HUDEP-2 (cell line): Measurements from ENCODE around the gene CDK5RAP2.

Experiments used
- DNase-seq, 76 experiments: peaks; one replicate each; lab custom pipeline; 2025; ENCODE audit not compliant: unreplicated experiment in 76 of 76; lab: John Stamatoyannopoulos, UW

CDK5RAP2 gene

DNA sequence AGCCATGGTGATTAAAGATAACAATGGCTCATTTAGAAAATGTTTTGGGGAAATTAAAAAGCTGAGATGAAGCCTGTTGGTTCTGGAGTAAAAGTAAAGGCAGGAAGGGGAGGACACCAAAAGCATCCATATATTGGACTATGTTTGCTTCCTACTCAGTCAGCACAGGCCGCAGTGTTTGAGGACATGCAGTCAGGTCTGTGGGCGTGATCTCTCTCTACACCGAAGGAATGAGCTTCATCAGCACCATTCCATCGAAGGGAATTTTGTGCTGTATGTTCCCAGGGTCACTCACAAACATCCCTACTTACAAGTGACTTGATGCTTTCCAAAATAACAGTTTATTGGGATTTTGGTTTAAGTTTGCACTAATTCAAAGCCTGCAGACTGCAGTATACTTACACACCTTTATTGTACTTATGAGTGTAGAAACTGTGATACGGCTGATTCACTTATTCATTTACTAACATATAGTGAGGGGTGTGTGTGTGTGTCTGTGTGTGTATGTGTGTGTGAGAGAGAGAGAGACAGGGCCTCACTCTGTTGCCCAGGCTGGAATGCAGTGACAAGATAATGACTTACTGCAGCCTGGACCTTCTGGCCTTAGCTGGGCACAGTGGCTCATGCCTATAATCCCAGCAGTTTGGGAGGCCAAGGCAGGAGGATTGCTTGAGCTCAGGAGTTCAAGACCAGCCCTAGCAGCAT is 13.4 kb upstream of the CDK5RAP2 start:
- no peak for DNase-seq

DNA sequence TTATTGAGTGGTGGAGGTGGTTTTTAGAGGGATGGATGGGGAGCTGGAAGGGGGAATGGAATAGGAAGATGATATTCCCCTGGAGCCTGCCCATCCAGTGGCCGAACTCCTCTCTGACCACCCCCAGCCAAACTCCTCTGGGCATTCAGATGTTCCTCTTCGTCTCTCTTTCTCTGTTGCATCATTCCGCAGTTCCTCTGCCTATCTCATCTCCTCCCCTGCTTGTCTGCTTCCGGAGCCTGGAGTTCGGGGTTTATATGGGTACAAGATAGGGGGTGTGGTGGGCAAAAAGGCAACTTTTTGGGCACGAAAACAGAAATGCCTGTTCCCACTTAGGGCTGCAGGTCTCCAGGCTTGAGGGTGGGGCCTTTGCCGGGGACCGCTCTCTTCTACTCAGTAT is 12.2 kb upstream of the CDK5RAP2 start:
- no peak for DNase-seq

DNA sequence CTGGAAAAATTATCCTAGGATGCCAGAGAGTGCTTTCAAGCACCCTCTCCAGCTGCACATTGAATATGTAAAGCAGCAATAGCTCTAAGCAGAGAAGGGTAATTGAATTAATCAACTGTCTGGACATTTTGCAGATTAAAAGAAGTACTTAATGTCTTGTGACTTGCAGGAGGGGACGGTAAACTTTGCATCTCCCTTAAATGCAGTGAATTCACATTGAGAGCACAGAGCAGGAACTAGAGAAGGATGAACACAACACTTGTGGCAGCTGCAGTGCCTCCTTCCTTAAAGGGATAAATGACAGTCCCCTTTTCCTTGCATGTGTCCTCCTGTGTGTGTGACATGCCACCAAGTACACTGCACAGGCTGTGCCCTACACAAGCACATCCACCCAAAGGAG is 7.4 kb upstream of the CDK5RAP2 start:
- no peak for DNase-seq

DNA sequence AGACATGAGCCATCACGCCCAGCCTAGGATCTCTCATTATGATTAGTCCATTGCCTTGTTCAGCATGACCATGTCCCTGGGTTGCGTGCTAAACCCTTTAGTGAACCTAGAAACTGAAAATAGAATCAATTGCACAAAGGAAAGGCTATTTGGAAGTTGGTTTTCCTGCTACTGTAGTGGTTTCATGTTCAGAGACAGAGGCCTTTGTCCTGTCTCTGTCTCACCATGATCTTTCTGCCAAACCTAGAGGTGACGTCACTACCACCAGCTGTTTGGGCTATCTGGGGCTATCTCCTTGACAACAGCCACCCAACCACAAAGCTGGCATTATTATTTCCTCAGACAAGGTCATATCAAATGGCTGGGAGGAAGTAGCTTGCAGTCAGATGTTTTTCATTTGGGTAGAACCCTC is 4.0 kb upstream of the CDK5RAP2 start:
- DNase-seq: peak in 73 of 76 experiments; percentile 7 to 84 (median 58)

DNA sequence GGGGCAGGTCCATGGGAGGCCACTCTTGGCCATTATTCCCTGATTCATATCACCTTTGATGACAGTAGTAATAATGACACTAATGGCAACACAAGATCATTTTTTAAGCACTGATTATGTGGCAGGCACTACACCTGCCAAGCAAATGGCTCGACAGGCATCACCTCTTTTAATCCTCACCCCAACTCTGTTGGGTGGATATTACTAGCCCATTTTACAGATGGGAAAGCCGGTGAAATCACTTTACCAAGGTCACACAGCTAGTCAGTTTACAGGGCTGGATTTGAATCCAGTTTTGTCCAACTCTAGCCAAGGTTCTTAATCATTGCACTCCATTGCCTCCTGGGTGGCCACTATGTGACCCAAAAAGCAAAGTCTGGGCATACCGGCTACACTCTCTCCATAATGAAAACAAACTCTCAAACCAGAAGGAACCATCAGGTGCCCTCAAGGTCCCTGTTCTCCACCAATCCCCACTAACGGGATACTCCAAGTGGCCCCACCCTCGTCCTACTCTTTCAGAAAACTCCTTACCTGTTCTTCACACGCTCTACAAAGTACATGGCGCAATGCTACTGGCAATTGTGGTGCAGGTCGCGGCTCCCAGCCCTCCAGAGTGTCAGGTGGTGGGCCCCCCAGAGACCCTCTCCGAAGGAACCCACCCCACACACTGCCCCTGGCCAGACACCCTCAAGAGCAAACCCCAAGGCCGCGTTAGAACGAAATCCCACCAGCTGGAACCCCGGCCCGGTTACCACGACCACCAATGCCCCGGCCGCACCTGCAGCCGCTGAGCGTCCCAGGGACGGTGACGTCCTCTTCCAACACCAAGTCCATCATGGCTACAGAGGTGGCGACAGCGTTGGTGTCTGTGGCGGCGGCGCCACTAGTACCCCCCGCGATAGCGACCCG is 572 bp downstream of the CDK5RAP2 start:
- DNase-seq: peak in 6 of 76 experiments; percentile 1 to 35 (median 16)

DNA sequence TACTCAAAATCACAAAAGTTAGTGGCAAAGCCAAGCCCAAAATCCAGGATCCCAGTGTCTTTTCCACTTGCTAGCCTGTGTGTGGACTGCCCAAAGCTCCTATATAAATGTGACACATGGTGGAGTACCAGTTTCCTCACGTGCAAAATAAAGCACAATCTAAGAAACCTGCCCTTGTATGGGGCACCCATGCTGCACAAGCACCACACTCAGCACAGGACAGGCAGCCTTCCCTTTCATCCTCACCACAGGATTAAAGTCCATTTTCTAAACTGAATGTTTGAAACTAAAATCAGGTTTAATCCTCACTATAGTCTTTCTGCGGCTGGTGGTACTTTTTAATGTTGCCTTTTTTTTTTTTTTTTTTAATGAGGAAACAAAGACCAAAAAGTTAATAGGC is 5.5 kb downstream of the CDK5RAP2 start:
- no peak for DNase-seq

DNA sequence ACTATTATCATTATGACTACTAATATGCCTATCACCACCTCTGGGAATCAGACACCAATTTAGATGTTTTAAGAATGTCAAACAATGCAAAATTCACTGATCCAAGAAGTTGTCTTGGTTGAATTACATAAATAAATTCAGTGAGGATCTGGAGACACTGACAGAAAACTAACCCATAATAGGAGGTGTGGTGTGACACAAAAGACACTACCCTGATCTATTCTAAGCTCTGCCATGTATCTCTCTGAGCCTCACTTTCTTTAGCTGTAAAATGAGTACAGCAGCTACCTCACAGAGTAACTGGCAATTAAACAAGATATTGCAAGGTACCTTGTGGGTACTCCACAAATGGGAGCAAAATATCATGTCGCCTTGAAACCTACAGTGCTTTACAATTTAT is 7.5 kb downstream of the CDK5RAP2 start:
- no peak for DNase-seq

DNA sequence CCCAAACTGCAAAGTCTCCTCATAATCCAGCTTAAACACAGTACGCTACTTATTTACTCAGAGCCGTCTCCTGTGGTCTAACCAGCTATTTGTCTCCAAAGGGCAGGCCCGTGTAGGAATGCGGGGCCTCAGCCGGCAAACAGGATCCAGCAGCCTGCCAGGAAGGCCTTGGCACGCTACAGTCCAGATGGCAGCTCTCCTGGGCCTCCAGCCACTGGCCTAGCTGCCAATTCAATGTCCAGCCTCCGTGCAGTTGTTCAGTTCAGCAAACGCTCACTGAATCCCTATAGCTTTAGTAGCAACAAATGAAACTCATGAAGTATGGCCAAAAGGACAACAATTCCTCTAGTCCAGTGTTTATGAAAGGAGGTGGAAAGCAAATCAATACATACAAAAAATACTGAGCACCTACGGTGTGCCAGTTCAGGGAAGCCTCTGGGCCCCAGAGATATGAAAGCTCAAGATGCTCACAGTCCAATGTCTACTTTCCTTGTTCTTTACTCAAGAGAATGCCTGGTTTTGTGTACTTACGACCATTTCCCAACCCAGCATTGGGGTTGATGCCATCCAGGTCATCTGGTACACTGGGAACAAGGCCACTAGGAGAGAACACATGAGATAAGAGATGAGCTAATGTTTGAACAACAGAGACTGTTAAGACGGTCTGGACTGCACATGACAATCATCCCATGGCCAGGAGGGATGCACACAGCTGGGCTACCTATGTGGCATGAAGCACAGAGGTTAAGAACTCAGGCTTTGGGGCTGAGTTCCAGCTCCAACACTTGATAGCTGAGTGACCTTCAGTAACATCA is 8.3 kb downstream of the CDK5RAP2 start:
- DNase-seq: no peak

DNA sequence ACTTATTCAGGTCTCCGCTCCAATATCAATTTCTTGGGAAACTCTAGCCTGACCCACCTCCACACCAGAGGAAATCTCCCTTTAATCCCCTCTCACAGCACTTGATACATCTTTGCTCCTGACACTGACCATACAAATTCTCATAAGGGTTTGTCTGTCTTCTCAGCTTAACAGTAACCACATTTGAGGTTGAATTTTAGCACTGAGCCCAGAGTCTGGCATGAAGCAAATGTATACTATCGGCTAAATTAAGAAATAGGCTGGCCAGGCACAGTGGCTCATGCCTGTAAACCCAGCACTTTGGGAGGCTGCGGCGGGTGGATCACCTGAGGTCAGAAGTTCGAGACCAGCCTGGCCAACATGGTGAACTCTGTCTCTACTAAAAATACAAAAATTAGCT is 9.7 kb downstream of the CDK5RAP2 start:
- DNase-seq: no peak

DNA sequence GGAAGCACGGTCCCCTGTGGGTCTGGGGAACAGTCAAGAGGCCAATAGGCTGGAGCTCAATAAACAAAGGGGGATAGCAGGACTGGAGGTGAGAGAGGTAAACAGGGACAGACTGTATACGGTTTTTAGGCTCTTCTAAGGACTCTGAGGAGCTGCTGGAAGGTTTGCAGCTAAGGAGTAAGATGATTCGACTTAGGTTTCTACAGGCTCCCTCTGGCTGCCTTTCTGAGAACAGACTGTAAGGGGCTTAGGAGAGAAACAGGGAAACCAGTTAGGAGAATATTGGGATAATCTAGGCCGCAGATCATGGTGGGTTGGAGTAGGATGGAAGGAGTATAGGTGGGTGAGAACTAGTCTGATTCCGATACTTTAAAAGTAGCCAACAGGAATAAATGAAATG is 10.4 kb downstream of the CDK5RAP2 start:
- DNase-seq: no peak

DNA sequence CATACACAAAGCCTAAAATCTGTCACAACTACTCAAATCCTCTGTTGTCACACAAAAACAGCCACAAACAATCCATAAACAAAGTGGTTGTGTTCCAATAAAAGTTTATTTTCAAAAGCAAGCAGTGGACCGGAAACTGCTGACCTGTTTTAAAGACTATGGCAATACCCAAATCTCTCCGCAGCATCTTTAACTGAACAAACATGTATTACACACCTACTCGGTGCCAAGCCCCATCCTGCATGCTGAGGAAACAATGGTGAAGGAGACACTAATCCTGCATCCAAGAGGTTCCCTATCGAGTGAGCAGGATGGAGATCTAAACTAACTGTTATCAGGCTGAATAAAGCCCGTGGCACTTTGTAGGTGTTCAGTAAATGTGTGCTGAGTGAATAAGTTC is 11.2 kb downstream of the CDK5RAP2 start:
- DNase-seq: no peak

DNA sequence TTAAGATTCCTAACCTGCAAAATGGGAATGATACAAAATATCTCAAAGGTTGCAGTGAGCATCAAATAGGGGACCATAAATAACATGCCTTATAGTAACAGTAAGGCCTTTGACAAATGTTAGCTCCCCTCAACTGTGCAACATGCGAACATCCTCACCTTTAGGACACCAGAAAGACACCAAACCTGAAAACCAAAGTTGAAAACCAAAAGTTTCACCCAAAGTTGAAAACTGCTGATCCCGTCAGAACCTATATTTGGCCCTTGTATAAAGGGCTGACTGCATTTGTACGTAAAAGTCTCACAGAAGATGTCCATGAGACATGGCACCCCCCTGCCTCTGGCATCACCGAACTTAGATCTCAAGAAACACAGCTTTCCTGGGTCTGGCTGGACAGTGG is 12.1 kb downstream of the CDK5RAP2 start:
- no peak for DNase-seq

DNA sequence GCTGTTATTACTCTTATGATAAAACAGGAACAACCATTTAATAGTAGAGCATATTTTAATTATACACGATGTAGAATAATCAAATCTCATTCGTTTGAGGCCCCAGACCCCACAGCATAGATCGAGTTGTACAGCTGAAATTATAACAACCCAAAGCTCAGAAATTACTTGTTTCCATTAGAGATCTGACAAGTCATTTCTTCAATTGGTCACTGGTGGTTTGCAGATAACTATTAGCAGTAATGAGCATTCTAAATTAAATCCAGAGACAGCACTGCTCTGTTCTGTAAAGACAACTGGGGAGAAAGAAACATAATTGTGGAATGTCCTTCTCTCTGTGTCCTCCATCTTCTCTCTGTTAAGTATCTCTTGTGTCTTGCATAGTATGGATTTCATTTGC is 12.9 kb downstream of the CDK5RAP2 start:
- DNase-seq: no peak

DNA sequence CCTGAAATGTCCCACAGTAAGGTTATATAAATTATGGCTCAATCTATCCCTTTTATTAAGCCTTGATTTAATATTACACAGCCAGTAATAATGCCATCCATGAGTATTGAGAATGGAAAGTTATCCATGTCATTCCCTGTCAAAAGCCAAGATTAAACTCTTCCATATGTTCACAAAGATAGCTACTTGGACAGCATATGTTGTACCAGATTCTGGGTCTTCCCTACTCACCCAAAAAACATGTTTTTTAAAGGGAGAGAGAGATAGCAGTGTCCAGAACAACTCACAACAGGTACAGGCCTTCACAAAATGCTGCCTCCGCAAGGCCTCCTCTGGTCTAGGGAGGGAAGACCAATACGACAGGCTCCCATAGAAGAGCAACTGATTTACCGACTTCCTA is 15.4 kb downstream of the CDK5RAP2 start:
- no peak for DNase-seq

DNA sequence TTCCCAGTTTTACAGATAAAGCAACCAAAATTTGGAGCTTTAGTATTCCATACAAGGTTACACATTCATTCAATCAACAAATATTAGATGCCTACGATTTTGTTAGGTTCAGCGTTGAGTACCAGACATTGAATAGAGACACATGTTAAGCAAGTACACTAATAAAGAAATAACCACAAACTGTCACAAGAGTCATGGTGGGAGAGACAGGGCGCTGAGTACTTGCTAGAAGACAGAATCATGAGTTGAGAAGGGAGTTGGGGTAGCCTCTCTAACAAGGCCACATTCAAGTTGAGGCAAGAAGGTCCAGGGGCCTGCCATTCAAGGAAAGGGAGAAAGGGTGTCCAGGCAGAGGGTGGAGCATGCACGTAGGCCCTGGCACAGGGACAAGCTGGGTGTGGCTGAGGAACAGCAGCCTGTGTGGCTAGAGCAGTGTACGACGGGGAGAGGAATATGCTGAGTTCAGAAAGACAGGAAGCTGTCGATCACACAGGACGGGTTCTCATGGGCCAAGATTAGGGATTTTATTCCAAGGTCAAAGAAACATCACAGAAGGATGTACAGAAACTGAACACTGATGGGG is 17.0 kb downstream of the CDK5RAP2 start:
- DNase-seq: peak in 69 of 76 experiments; percentile 7 to 78 (median 54)

DNA sequence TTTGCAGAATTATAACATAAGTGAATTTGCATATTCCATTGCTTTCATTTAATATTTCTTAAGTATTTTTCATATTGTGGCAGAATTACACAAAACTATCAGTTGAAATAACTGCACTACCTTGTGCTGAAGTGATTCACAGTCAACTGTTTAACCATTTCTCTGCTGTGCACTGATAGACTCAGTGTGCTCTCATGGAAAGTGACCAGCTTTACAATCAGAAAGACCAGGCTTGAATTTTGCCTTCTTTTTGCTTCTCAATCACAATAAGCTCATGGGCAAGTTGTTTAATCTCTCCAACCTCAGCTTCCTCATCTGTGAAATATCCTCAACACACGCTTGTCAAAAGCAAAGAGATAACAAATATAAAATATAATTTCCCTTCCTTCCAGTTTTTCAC is 18.3 kb downstream of the CDK5RAP2 start:
- DNase-seq: peak in 1 of 76 experiments; percentile 6

DNA sequence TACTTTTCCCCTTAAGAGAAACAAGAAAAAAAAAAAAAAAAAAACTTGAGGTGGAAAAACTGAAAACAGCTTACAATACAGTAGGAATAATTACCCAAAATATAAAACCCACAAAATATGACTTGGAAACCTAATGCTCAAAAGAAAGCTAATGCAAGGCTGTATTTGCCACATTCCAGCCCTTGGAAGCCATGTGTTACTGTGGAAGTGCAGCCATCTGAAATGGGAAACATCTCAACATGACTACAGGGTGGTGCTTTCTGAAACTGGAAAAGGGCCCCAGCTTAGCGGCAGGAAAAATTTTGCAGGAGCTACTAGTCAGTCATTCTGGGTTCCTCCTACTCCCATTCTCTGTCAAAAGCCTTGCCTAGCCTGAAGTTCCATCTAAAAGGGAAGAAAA is 20.4 kb downstream of the CDK5RAP2 start:
- no peak for DNase-seq

DNA sequence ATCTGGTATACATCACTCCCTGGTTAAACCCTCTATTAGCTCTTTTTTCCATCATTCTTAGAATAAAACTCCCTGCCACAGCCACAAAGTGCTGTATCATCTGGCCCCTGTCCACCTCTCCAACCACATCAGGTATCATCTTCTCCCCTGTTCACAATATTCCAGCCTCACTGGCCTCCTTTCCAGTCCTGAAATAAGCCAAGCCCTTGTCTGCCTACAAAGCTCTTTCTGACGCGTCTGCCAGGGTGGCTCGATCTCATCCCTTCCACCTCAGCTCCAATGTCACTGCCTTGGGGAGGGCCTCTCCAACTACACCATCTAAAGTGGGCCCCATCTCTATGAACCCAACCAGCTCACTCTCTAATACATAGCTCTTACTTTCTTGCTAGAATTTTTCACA is 21.5 kb downstream of the CDK5RAP2 start:
- no peak for DNase-seq

DNA sequence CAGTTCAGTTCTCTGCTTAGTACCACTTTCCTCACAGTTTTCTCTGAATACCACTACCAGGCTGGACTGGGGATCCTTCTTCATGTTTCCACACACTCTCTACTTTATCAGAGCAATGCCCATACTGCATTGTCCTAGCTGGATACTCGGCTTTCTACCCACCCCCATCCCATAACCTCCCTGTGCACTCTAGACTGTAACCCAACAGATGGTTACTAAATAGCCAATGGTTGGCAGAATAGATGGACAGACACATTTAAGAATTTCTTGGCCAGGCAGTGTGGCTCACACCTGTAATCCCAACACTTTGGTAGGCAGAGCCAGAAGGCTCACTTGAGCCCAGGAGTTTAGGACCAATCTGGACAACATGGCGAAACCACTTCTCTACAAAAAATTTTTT is 22.8 kb downstream of the CDK5RAP2 start:
- no peak for DNase-seq

DNA sequence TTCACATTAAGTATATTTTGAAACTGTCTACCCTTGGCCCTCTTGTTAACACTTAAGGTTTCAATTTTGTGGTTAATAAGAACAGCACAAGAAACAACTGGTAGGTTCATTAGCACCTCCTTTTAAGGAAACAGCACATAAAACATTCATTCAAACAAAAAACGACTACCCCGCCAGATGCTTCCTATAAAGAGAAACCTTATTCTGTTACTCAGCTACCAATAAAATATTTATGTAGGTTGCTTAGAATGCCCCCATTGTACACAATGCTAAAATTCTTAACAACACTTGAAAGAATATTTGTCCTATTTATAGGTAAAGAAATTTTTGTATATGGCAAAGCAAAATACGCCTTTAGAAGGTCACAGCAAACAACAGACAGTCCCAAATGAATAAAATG is 23.2 kb downstream of the CDK5RAP2 start:
- no peak for DNase-seq

DNA sequence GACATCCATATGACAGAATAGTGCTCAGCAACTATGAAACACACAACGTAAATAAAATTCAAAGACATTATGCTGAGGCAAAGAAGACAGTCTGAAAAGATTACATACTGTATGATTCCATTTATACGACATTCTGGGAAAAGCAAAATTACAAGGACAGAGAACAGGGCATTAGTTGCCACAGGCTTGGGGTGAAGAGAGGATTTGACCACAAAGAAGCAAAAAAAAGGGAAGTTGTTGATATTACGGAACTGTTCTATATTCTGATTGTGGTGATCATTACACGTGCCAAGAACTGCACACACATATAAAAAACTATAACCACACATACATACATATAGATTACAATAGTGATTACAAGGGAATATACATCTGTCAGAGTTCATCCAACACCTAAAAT is 24.1 kb downstream of the CDK5RAP2 start:
- DNase-seq: peak in 7 of 76 experiments; percentile 9 to 35 (median 17)
